GM19455 (cell line): Measurements from ENCODE around the gene GALNT17.
"Not testable (repeated sequence)": the region's sequence is repeated elsewhere in the genome, so short reads cannot be mapped to it uniquely, and the experiment has no call there.

Source experiments
- ATAC-seq: cut with Tn5 transposase; IDR thresholded peaks from one replicate; pipeline ENCODE4 v1.9.1; 2021; ENCODE audit not compliant: unreplicated experiment

GALNT17 gene

DNA sequence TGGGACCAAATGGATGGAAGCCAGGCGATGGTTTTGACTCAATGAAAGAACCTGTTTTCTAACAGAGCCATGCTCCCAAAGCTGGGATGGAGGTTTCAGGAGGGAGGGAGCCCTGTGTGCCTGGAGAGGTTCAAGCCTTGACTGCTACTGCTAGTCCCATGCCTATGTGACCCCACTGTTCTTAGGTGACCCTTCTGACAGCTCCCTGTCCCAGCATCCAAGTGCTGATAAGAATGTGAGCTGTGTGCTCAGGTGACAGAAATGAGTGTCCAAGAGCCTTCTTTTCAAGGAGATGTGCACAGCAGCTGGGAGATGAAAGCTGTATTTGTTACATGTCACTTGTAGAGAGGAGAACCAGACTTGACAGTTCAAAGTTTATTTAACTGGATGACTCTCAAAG lies 595.4 kb downstream of the GALNT17 start:
- no peak for ATAC-seq

GRCh38 chr7:71731740-71732139 lies 599.8 kb downstream of the GALNT17 start:
- ATAC-seq, result no peak

- ATAC-seq, result no peak
Observed at GRCh38 chr7:71733107-71733870, 601.3 kb downstream of the GALNT17 start.

DNA sequence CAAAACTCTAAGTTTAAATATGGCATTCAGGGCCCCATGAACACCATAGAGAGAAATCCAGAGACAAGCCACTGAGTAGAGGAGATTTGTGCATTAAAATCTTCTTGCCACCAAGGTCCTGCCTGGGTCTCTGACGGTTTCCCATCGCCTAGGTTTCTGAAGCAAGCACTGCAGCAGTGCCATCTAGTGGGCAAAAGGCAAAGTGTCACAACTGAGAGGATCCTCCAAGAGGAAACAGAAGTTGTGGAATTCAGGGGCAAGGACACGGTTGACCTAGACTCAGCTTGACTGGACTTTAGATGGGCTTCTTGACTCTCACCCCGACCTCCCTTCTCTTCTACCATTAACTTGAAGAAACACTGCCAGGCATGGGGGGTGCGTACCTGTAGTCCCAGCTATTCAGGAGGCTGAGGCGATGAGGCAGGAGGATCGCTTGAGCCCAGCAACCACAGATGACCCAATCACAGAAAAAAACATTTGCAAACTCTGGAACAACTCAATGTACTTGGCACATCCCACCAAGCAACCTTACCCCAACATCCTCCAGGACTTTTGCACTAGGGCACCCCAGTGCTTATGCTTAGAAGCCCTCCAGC lies 604.1 kb downstream of the GALNT17 start:
- no peak for ATAC-seq

GRCh38 chr7:71737931-71738540 lies 606.1 kb downstream of the GALNT17 start:
- not testable (repeated sequence) for ATAC-seq

DNA sequence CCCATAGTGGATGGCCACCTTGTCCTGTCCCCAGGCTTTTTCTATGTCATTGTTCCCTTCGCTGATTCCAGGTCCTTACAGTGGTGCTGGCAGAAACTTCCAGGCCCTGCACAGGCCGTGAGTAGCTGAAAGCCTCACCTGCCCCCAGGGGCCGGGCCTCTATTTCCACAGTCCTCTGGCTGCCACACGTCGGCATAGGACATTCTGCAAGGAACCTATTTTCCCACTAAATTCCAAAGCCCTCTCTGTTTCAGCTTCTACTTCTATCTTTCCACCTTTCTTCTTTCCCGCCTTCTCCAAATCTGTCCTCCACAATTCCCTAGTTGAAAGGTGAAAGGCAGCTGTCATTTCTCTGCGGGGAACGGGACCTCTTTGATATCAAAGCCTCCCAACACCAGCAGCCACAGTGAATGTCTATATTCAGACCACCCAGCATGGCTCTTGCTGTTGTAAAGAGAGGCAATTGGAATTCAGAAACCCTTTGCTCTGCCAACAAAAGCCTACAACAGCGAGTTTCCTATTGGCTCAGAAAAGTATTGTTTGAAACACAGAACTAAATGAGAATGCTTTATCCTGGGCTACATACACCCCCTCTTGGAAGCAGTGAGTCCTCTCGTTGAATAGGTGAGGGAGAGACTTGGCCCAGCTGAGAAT lies 607.7 kb downstream of the GALNT17 start:
- no peak for ATAC-seq

- ATAC-seq, result no peak
Observed at GRCh38 chr7:71740174-71740560, 608.2 kb downstream of the GALNT17 start.

- ATAC-seq, result no peak
Observed at GRCh38 chr7:71746006-71746405, 614.1 kb downstream of the GALNT17 start.

DNA sequence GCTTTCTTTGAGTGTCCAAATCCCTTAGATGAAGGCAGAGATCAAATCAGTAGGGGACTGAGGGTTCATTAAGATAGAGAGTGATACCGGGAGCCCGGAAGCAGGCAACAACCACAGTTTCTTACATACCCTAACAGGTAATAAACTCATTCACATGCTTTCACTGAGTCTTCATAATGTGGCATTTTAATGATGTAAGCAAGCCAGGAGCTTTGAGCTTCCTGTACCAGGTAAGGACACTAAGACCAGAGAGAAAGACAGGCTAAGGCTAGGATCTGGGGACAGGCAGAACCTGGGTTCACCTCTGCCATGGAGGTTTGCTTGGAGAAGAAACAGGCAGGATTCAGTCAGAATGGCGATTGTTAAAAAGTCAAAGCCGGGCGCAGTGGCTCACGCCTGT lies 618.3 kb downstream of the GALNT17 start:
- no peak for ATAC-seq

- no peak for ATAC-seq
Observed at GRCh38 chr7:71752171-71752935, 620.4 kb downstream of the GALNT17 start.

DNA sequence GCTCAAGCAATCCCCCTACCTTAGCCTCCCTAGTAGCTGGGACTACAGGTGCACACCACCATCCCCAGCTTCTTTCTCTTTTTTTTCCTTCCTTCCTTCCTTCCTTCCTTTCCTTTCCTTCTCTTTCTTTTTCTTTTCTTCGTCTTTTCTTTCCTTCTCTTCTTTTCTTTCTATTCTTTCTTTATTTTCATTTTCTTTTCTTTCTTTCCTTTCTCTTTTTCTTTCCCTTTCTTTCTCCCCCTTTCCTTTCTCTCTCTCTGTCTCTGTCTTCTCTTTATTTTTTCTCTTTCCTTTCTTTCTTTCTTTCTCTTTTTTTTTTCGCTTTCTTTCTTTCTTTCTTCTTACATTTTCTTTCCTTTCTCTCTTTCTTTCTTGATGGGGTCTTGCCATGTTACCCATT lies 621.3 kb downstream of the GALNT17 start:
- ATAC-seq, result no peak

GRCh38 chr7:71753956-71754664 lies 622.2 kb downstream of the GALNT17 start:
- no peak for ATAC-seq

GRCh38 chr7:71754828-71755227 lies 622.9 kb downstream of the GALNT17 start:
- ATAC-seq, result no peak

DNA sequence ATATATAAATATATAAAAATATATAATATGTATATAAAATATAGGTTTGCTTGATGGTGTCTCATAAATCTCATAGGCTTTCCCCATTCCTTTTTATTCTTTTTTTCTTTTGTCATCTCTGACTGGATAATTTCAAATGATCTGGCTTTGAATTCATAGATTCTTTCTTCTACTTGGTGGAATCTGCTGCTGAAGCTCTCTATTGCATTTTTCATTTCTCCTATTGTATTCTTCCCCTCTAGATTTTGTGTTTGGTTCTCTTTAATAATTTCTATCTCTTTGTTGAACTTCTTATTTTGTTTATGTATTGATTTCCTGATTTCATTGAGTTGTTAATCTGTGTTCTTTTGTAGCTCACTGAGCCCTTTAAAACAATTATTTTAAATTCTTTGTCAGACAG lies 629.4 kb downstream of the GALNT17 start:
- no peak for ATAC-seq
